NCI-H510A treated with DMSO at 0.1 percent for 48 hours (cell line): Measurements from ENCODE around the gene FOXP1.

Experiments used
- DNase-seq: peaks from one replicate; lab custom pipeline; 2025; lab: John Stamatoyannopoulos, UW

The FOXP1 gene

GRCh38 chr3:71372241-71372768 lies 211.2 kb downstream of the FOXP1 start:
- no peak for DNase-seq

DNA sequence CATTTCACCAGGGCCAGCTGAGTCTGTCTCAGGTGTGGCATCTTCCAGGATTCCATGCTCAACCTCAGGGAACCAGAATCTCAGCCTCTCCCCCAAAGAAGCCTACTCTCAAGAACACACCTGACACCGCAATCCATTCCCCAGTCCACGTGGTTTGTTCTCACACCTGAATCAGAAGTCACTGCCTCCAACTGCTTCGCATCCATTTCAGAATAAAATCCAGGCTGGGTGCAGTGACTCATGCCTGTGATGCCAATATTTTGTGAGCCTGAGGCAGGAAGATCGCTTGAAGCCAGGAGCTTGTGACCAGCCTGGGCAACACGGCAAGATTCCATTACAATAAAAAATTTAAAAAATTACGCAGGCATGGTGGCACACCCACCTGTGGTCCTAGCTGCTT lies 212.2 kb downstream of the FOXP1 start:
- no peak for DNase-seq

DNA sequence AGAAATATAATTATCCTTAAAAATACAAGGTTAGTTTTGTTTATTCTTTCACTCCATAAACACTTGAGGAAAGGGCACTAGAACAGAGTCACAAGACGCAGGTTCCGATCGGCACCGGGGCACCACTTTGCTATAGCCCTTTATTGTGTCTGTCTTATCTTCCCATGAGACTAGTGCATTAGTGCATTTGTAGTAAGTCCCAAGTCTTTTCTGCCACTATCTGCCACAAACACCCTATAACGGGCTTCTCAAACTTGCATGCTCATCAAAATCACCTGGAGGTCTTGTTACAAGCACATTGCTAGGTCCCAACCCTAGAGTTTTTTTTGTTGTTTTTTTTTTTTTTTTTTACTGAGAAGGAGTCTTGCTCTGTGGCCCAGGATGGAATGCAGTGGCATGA lies 213.1 kb downstream of the FOXP1 start:
- DNase-seq: no peak

DNA sequence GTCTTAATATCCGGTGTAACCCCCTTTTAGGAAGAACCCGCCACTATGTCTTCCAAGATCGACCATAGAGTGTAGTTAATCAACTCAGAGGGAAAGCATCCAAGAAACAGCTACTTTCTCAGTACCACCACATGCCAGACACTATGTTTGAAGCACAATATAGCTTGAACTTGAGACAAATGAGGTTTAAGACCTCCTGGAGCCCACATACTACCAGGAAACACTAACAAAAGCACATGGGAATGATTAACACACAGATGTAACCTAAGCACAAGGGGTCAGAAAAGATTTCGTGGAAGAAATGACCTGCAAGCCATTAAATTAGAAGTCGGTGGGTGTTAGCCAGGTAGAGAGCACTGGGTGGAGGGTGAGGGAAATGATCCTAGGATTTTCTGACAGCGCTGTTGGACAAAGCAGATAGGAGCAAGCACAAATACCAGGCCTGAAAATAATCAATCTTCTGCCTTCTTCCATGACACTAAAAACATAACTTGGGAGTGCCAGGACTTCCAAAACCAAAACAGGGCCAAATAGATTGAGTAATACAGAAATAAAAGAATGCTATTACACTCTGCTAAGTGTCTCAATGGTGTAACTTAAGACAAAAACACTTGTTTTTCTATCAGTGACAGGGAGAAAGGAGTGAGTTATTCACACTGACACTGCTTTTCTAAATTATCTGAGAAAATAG lies 213.7 kb downstream of the FOXP1 start:
- DNase-seq: no peak

GRCh38 chr3:71366988-71367604 lies 216.4 kb downstream of the FOXP1 start:
- no peak for DNase-seq

DNA sequence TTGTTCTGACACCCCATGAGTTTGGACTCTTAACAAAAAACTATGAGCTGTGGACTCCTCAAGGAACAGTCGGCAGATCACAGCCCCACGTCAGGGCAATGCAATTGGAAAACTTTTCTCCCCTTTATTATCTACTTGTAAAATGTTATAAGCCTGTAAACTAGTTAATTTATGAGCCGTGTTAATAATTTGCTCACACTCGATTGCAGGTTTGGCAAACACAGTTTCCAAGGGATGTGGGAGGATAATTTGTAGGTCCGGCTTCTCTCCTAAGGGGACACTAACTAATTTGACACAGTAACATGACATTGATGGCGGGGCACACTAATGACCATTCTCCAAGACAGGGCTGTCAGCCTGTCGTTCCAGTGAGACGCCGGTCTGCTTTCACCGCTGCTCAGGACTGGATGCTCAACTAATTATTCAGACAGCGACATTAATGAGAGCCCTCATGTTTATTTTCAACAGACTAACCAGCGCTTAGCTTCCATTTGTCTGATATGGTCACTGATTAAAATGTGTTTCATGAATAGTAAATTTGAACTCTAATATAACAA lies 222.1 kb downstream of the FOXP1 start:
- no peak for DNase-seq

DNA sequence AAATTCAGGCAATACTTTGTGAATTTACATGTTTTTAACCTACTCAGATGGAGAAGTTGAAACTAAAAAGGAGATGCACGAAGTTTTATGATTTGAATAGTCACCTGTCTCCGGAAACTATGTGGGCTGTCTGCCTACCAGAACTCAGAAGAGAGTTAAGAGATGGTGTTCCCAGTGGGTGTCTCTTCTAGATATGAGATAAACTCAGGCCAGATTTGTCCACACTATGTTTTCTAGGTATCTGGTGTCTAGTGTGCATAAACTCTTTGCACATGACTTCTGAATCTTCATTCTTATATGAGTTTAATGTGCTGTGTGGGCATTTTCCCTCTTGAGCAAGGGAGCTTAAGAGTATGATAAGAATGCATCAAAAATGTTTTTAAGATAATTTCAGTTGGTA lies 222.8 kb downstream of the FOXP1 start:
- DNase-seq: no peak

DNA sequence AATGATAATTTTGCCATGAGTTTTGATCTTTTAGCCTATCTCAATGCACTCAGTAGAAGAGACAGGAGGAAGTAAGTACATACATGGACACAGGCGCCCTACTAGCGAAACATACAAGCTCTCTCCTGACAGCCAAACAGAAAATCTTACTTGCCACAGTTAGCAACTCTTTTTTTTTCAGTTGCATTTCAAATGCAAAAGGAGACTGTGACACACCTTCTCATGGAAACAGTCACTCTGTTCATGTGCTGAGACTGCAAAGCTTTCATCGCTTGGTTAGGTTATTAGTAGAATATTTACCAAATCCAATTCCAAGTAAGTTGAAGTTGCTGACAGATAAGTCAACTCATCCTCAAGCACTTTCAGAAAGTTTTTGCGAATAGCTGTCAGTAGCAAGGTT lies 223.3 kb downstream of the FOXP1 start:
- no peak for DNase-seq

DNA sequence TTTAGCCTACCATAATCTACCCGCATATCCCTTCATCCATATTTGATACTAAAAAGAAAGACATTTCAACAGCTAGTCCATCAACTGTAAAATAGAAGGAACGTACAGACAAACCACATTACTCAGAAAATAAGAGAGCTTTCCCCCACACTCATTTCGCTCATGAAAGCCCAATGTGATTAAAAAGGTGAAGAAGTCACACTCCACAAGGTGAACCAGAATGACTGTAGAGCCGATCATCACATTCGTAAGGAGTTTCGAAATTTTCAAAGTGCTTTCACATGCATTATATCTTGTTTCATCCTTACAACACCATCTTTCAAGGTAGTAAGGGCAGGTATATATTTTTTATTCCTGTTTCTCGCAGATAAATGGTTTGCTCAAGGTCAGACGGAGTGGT lies 225.3 kb downstream of the FOXP1 start:
- no peak for DNase-seq

DNA sequence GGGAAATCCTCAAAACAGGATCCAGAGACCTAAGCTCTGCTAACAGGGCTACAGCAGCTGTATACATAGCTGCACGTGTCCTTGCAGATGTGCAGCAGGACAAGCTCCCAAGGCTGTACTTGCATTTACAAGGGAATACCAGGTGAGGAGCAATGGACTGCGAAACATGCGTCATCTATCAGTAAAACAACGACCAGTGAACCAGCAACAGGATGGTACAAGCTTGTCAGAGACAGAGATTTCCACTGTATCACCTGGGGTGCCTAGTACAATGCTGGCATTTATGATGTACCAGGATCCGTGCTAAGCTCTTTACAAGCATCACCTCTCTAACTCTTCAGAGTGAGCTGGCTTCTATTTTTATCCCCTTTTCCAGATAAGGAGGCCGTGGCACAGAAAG lies 227.3 kb downstream of the FOXP1 start:
- DNase-seq: no peak

DNA sequence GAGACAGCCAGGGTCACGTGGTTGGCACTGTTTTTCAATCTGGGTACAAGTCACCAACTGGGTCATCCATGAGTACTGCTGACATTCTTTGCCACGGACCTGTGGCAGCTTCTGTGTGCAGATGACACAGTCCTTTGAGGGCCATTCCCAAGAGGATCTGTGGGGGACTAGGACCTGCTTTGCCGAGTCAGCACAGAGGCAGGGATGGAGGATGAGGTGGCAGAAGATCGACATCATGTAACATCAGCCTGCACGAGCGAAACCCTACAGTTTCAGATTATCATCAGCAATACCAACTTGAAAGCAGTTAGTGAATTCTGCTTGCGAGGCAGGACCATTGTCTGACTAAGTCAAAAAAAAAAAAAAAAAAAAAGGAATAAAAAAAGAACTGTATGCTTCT lies 227.7 kb downstream of the FOXP1 start:
- no peak for DNase-seq

- DNase-seq: no peak
Observed at GRCh38 chr3:71355037-71355436, 228.5 kb downstream of the FOXP1 start.

DNA sequence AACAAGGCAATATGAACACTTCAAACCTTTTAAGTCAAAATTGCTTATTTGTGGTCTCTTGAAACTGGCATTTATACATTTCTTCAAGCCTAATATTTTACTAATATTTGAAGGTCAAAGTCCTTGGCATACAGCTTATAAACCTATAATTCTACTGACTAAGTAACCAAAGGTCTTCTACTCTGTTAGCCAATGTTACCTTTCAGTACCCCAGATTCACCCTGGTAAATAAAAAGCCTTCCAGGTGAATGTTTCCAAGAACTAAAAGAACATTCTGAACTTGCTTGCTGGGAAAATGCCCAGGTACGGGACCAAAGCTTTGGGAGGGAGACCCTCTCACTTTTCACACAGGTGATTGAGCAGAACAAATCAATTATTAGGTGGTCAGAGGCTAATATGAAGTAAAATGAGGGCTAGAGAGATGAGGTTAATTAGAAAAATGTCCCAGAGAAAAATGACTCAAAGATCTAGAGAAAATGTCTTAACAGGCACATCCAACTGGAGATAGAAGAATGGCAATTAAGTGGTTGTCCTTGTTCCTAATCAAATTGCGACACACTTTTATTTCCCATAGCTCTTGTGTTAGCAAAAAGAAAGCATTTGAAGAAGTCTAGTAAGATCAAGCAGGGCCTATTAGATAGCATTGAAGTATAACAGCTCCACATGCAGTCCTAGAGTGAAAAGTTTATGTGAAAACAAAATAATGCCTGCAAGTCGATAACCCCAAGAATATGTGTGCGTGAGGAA lies 232.0 kb downstream of the FOXP1 start:
- no peak for DNase-seq

- no peak for DNase-seq
Observed at GRCh38 chr3:71350998-71351397, 232.5 kb downstream of the FOXP1 start.

GRCh38 chr3:71348831-71349230 lies 234.7 kb downstream of the FOXP1 start:
- DNase-seq: no peak

DNA sequence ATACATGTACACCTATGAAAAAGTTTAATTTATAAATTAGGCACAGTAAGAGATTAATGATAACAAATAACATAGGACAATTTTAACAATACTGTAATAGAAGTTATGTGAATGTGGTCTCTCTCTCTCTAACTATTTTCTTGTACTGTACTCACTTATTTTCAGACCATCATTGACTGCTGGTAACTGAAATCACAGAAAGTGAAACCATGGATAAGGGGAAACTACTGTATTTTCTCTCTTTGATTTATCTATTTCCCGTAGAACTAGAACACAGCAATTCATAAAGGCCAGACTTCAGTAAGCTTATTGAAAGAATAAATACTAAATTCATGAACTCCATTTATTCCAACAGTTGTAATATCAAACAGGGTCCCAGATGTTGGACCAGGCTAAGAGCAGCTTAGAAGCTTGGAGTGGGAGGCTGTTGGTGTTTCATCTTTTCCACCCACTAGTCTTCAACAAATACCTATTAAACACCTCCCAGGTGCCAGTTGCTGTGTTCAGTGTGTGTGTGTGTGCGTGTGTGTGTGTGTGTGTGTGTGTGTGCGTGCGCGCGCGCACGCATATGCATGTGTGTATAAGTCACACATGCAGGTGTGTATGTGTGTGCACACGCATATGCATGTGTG lies 235.4 kb downstream of the FOXP1 start:
- no peak for DNase-seq

DNA sequence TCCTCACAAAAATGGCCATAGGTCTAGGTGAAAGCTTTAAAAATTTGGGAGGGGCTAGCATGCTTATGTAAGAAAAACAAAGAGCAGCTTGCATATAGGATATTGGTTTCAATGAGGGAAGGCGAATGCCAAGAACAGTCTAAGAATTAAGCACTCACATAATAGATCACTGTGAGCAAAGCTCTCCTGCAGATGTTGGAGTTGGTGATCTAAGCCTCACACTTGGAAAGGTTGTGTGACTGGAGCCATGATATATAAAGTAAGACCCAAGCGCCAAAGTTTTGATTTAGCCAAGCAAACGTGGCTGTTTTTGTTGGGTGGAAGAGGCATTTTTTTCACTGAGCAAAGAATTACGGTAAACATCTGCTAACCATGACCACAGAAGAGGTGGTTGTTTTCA lies 237.5 kb downstream of the FOXP1 start:
- DNase-seq: no peak

- DNase-seq: no peak
Observed at GRCh38 chr3:71345429-71346040, 238.0 kb downstream of the FOXP1 start.

DNA sequence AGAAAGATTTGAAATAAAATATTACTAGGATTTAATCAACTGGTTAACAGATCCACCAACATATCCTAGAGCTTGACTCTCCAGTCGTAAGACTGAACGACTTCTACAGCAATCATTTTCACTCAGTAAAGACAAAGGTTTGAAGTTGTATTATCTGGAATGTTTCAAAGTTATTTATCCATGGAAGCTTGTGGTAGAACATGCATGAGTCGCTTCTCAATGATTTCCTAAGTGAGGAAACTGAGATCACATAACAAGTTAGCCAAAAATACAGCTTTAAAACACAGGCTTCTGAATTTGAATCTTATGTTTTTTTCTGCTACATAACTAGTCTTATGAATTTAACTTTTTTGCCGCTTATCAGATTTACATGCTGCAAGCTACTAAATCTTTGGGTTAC lies 241.8 kb downstream of the FOXP1 start:
- DNase-seq: no peak

GRCh38 chr3:71339049-71339448 lies 244.5 kb downstream of the FOXP1 start:
- DNase-seq: no peak

GRCh38 chr3:71332813-71333212 lies 250.7 kb downstream of the FOXP1 start:
- DNase-seq: no peak

GRCh38 chr3:71330909-71331308 lies 252.6 kb downstream of the FOXP1 start:
- no peak for DNase-seq
